ENCODE data around the gene SLC13A1. TPM values are rescaled to one million over a fixed set of nuclear protein-coding genes. Genes with fewer than 3 reads are reported as not detected.

The SLC13A1 gene
- total and polyA plus RNA-seq, 8 donors = 0.04 to 0.20 (median 0.09) TPM; not detected in 5

DNA sequence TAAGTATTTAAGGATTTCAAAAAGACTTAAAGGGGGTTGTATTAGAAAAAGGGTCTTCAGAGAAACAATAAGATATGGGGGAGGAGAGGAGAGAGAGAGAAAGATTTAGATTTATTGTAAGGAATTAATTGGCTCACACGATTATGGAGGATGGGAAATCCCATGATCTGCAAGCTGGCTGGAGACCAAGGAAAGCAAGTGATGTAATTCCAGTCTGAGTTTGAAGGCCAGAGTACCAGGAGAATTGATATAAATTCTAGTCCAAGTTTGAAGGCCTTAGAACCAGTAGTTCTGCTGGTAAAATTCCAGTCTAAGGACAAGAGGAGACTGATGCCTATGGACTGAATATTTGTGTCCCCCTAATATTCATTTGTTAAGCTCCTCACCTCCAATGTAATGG, 20.6 kb upstream of the SLC13A1 start:
- TF ChIP-seq, protein P1, sequence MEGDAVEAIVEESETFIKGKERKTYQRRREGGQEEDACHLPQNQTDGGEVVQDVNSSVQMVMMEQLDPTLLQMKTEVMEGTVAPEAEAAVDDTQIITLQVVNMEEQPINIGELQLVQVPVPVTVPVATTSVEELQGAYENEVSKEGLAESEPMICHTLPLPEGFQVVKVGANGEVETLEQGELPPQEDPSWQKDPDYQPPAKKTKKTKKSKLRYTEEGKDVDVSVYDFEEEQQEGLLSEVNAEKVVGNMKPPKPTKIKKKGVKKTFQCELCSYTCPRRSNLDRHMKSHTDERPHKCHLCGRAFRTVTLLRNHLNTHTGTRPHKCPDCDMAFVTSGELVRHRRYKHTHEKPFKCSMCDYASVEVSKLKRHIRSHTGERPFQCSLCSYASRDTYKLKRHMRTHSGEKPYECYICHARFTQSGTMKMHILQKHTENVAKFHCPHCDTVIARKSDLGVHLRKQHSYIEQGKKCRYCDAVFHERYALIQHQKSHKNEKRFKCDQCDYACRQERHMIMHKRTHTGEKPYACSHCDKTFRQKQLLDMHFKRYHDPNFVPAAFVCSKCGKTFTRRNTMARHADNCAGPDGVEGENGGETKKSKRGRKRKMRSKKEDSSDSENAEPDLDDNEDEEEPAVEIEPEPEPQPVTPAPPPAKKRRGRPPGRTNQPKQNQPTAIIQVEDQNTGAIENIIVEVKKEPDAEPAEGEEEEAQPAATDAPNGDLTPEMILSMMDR (IDR thresholded peaks at IDR 0.05) = no peak
- Histone ChIP-seq H3K27ac (no peak overlapping the region), H3K36me3 (no peaks in the 10 kb centered on the region), H3K4me3 (no peak overlapping the region), H3K9me3 (peaks cover 0 to 27% of the 10 kb centered on the region in 2 donors), H3K4me1 (no peaks in the 10 kb centered on the region), H3K27me3 (no peaks in the 10 kb centered on the region)
- intact Hi-C loops (cut with DNase I) = no loop called here
- ATAC-seq (no peak), DNase-seq (no peak)

DNA sequence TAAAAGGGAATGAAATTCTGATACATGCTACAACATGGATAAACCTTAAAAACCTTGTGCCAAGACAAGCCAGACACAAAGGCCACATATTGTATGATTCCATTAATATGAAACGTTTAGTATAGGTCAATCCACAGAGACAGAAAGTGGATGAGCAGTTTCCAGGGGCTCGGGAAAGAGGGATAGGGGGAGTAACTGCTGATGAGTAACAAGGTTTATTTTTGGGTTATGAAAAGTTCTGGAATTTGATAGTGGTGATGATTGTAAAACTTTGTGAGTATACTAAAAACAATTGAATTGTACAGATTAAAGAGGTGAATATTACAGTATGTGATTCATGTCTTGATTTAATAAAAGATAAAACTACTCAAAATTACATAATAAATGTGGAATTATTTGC, 19.1 kb upstream of the SLC13A1 start:
- no peak overlapping the region for H3K4me3 ChIP-seq
- no peak overlapping the region for H3K27ac ChIP-seq
- no peaks in the 10 kb centered on the region for H3K4me1 ChIP-seq
- intact Hi-C loops (cut with DNase I) = no loop called here
- no peaks in the 10 kb centered on the region for H3K27me3 ChIP-seq
- ATAC-seq (no peak), DNase-seq (no peak)
- H3K36me3 ChIP-seq = no peaks in the 10 kb centered on the region
- TF ChIP-seq, protein P1 (IDR thresholded peaks at IDR 0.05) = no peak
- H3K9me3 ChIP-seq = peaks cover 0 to 35% of the 10 kb centered on the region in 2 donors

DNA sequence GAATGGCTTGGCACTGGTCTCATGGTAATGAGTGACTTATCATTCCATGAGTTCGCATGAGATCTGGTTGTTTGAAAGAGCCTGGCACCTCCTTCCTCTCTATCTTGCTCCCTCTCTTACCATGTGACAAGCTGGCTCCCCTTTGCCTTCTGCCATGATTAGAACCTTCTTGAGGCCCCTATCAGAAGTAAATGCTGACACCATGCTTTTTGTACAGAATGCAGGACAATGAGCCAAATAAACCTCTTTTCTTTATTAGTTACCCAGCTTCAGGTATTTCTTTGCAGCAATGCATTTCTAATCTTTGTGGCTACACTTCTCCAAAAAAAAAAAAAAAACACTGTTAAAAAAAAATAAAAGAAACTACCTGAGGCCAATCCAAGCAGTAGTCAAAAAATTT, 17.1 kb upstream of the SLC13A1 start:
- no peak overlapping the region for H3K27ac ChIP-seq

DNA sequence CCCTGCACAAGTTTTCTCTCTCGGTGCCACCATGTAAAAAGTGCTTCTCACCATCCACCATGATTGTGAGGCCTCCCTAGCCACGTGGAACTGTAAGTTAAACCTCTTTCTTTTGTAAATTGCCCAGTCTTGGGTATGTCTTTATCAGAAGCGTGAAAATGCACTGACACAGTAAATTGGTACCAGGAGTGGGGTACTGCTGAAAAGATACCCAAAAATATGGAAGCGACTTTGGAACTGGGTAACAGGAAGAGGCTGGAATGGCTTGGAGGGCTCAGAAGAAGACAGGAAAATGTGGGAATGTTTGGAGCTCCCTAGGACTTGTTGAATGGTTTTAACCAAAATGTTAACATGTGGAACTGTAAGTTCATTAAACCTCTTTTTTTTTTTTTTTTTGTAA, 15.6 kb upstream of the SLC13A1 start:
- Histone ChIP-seq H3K36me3 (no peaks in the 10 kb centered on the region), H3K27ac (no peak overlapping the region), H3K4me3 (no peak overlapping the region), H3K4me1 (no peaks in the 10 kb centered on the region), H3K27me3 (no peaks in the 10 kb centered on the region), H3K9me3 (peaks cover 0 to 23% of the 10 kb centered on the region in 2 donors)
- no peak for DNase-seq
- TF ChIP-seq, protein P1 (IDR thresholded peaks at IDR 0.05) = no peak
- intact Hi-C loops (cut with DNase I) = no loop called here
- no peak for ATAC-seq

More for the DNA sequence above, 17.1 kb upstream of the SLC13A1 start:
- TF ChIP-seq, protein P1 (IDR thresholded peaks at IDR 0.05) = no peak
- DNase-seq (no peak), ATAC-seq (no peak)
- Histone ChIP-seq H3K27me3 (no peaks in the 10 kb centered on the region), H3K4me3 (no peak overlapping the region), H3K36me3 (no peaks in the 10 kb centered on the region), H3K4me1 (no peaks in the 10 kb centered on the region), H3K9me3 (peaks cover 0 to 23% of the 10 kb centered on the region in 2 donors)
- intact Hi-C loops (cut with DNase I) = no loop called here

DNA sequence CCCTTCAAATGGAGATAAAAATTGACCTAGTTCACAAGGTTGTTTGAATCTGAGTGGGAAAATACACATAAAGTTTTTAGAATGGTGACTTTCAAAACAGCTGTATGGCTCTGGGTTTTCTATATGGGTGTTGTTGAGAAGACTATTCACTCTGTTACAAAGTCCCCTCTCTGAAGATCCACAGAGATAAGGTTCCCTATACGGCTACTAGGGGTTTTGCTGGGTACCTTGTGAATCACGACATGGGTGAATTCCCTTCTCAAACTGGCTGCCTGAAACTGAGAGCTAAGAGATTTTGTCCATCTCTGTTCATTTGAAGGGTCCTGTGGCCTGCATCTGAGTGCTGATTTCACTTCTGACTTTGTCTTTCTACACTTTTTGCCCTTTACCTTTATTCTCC, 11.8 kb upstream of the SLC13A1 start:
- intact Hi-C loops (cut with DNase I) = no loop called here
- H3K9me3 ChIP-seq = peaks cover 0 to 16% of the 10 kb centered on the region in 2 donors
- ATAC-seq (no peak), DNase-seq (no peak)
- no peaks in the 10 kb centered on the region for H3K27me3 ChIP-seq
- H3K4me3 ChIP-seq = no peak overlapping the region
- TF ChIP-seq, protein P1 (IDR thresholded peaks at IDR 0.05) = no peak
- H3K27ac ChIP-seq = no peak overlapping the region
- no peaks in the 10 kb centered on the region for H3K4me1 ChIP-seq
- no peaks in the 10 kb centered on the region for H3K36me3 ChIP-seq

Measured in left lung (tissue), 10 donors.